ENCODE data around the gene TRPM3. TPM values are rescaled to one million over a fixed set of nuclear protein-coding genes. Genes with fewer than 3 reads are reported as not detected.

The TRPM3 gene
- total RNA-seq, 4 donors from 2014 or later = 2.4 to 11.1 (median 5.6) TPM

GRCh38 chr9:70791936-70792335 is 329.5 kb downstream of the TRPM3 start:
- WGBS, 2 donors = 95 to 97% methylated on average over 3 of the region's 3 CpGs
- no peak overlapping the region for H3K4me3 ChIP-seq (replicated peaks in 1 of 3)
- H3K9me3 ChIP-seq = no peaks in the 10 kb centered on the region
- no peaks in the 10 kb centered on the region for H3K4me1 ChIP-seq
- no peak for DNase-seq
- intact Hi-C loops (cut with DNase I) = no loop called here
- H3K27ac ChIP-seq = no peak overlapping the region
- H3K27me3 ChIP-seq = no peaks in the 10 kb centered on the region
- H3K36me3 ChIP-seq = no peaks in the 10 kb centered on the region
- TF ChIP-seq CTCF (IDR thresholded peaks at IDR 0.05) (no peak), POLR2A (IDR thresholded peaks at IDR 0.05) (no peak)

- H3K27me3 ChIP-seq = no peaks in the 10 kb centered on the region
- H3K36me3 ChIP-seq = no peaks in the 10 kb centered on the region
- peaks cover 0 to 3% of the 10 kb centered on the region in 2 donors for H3K4me1 ChIP-seq
- intact Hi-C loops (cut with DNase I) = no loop called here
- no peaks in the 10 kb centered on the region for H3K9me3 ChIP-seq
- WGBS, 2 donors = 73 to 87% methylated on average over 1 of the region's 1 CpG
- H3K4me3 ChIP-seq (replicated peaks in 1 of 3) = no peak overlapping the region
- H3K27ac ChIP-seq = no peak overlapping the region
- no peak for DNase-seq
- no peak for TF ChIP-seq POLR2A (IDR thresholded peaks at IDR 0.05)
These were observed 332.3 kb downstream of the TRPM3 start for GRCh38 chr9:70789086-70789485.

- no peak for DNase-seq
- H3K9me3 ChIP-seq = no peaks in the 10 kb centered on the region
- 69 to 78% methylated on average over 2 of the region's 2 CpGs for WGBS, 2 donors
- no peaks in the 10 kb centered on the region for H3K27me3 ChIP-seq
- intact Hi-C loops (cut with DNase I) = no loop called here
- no peaks in the 10 kb centered on the region for H3K36me3 ChIP-seq
- no peak for TF ChIP-seq POLR2A (IDR thresholded peaks at IDR 0.05)
- TF ChIP-seq CTCF (IDR thresholded peaks at IDR 0.05) = no peak
- H3K4me1 ChIP-seq = peaks cover 0 to 3% of the 10 kb centered on the region in 2 donors
- H3K27ac ChIP-seq = no peak overlapping the region
- H3K4me3 ChIP-seq (replicated peaks in 1 of 3) = no peak overlapping the region
These were observed 337.0 kb downstream of the TRPM3 start for GRCh38 chr9:70784456-70784855.

GRCh38 chr9:70778568-70778967 is 342.9 kb downstream of the TRPM3 start:
- WGBS, 2 donors = 76 to 89% methylated on average over 3 of the region's 3 CpGs
- no peaks in the 10 kb centered on the region for H3K27me3 ChIP-seq

GRCh38 chr9:70773579-70773978 is 347.8 kb downstream of the TRPM3 start:
- DNase-seq = no peak
- Histone ChIP-seq H3K4me1 (no peaks in the 10 kb centered on the region), H3K36me3 (no peaks in the 10 kb centered on the region), H3K27ac (no peak overlapping the region), H3K27me3 (no peaks in the 10 kb centered on the region), H3K4me3 (replicated peaks in 1 of 3) (no peak overlapping the region), H3K9me3 (no peaks in the 10 kb centered on the region)
- intact Hi-C loops (cut with DNase I) = no loop called here
- TF ChIP-seq CTCF (IDR thresholded peaks at IDR 0.05) = no peak
- no peak for TF ChIP-seq POLR2A (IDR thresholded peaks at IDR 0.05)
- 86 to 92% methylated on average over 5 of the region's 5 CpGs for WGBS, 2 donors

More at GRCh38 chr9:70778568-70778967, 342.9 kb downstream of the TRPM3 start:
- Histone ChIP-seq H3K36me3 (no peaks in the 10 kb centered on the region), H3K27ac (no peak overlapping the region), H3K4me1 (no peaks in the 10 kb centered on the region), H3K9me3 (no peaks in the 10 kb centered on the region), H3K4me3 (replicated peaks in 1 of 3) (no peak overlapping the region)
- no peak for DNase-seq
- intact Hi-C loops (cut with DNase I) = no loop called here
- TF ChIP-seq CTCF (IDR thresholded peaks at IDR 0.05) = no peak
- TF ChIP-seq POLR2A (IDR thresholded peaks at IDR 0.05) = no peak

- no peaks in the 10 kb centered on the region for H3K36me3 ChIP-seq
- 86% methylated on average over 3 of the region's 3 CpGs for WGBS, 2 donors
- H3K9me3 ChIP-seq = no peaks in the 10 kb centered on the region
- H3K27ac ChIP-seq = no peak overlapping the region
- no peak for TF ChIP-seq POLR2A (IDR thresholded peaks at IDR 0.05)
- TF ChIP-seq CTCF (IDR thresholded peaks at IDR 0.05) = no peak
- H3K4me1 ChIP-seq = no peaks in the 10 kb centered on the region
- H3K27me3 ChIP-seq = no peaks in the 10 kb centered on the region
- intact Hi-C loops (cut with DNase I) = no loop called here
- no peak overlapping the region for H3K4me3 ChIP-seq (replicated peaks in 1 of 3)
- DNase-seq = no peak
These were observed 348.8 kb downstream of the TRPM3 start for GRCh38 chr9:70772601-70773000.
